ENCODE data around the gene FXYD7. TPM values are rescaled to one million over a fixed set of nuclear protein-coding genes. Genes with fewer than 3 reads are reported as not detected.

The FXYD7 gene
- total and polyA plus RNA-seq, 10 donors, result 1.2 to 4.4 (median 2.3) TPM; not detected in 1

DNA sequence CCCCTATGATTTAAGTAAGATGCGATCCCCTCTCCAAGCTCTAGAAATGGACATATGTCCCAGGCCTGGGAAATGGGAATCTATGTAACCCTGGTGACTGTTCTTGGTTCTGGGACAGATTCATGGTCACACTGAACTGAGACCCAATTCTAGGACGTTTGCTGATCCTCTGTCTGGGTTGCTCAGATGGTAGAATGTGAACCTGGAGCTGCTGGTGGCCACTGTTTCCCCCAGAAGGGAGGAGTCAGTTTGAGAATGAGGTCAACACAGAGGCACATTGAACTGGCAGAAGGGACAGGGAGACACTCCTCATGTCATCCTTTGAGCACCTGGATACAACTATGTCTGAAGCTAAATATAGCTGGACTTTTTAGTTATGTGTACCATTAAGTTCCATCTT is 56.4 kb downstream of the FXYD7 start:
- no peaks in the 10 kb centered on the region for H3K27me3 ChIP-seq (replicated peaks in 1 of 7)
- WGBS, 5 donors, result 58 to 78% (median 66%) methylated on average over 2 of the region's 2 CpGs
- peaks cover 0 to 15% (median 5%) of the 10 kb centered on the region in 6 donors for H3K4me1 ChIP-seq
- no peak for TF ChIP-seq CTCF (IDR thresholded peaks at IDR 0.05 in 8 of 11, conservative IDR thresholded peaks at IDR 0.05 in 3 of 11)
- no peak for TF ChIP-seq POLR2A (IDR thresholded peaks at IDR 0.05)
- TF ChIP-seq POLR2AphosphoS5 (IDR thresholded peaks at IDR 0.05), result no peak
- intact Hi-C loops (cut with DNase I; ENCODE audit: low total_unique reads), result no loop called here
- no peaks in the 10 kb centered on the region for H3K9me3 ChIP-seq
- no peak overlapping the region for H3K27ac ChIP-seq
- H3K36me3 ChIP-seq, result no peaks in the 10 kb centered on the region
- no peak for DNase-seq
- no peak overlapping the region for H3K4me3 ChIP-seq

DNA sequence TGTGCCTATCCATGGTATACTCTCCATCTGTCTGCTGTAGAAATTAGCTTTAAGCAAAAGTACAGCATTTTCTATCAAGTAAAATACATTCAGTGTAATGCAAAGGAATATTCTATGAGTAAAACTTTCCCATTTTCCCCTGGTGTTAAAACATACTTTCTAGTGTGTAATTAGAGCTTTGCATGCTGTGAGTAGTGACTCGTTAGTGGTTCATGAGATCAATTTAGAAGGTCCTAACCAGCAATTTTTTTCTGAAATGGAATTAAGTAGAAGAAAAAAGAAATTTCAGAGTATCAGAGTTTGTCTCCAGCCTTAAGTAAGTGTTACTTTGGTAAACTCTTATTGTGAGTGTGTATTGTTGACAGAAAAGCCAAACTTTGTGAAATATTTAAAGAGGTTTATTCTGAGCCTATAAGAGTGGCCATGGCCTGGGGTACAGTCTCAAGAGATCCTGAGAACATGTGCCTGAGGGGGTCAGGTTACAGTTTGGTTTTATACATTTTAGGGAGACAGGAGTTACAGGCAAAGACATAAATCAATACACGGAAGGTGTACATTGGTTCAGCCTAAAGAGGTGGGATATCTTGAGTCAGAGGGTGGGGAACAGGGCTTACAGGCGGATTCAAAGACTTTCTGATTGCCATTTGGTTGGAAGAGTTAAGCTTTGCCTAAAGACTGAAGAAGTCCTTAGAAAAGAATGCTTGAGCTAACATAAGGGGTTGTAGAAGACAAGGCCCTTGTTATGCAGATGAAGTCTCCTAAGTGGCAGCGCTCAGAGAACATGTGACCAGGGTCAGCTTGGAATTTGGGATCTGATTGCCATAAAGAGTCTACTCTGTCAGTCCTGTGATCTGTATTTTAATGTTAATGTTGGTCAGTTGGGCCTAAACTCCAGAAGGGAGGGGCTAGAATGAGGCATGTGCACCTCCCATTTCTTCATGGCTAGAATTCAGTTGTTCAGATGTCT is 60.0 kb downstream of the FXYD7 start:
- no peak for DNase-seq
- 88 to 92% (median 90%) methylated on average over 4 of the region's 4 CpGs for WGBS, 5 donors
- no peaks in the 10 kb centered on the region for H3K27me3 ChIP-seq (replicated peaks in 1 of 7)
- H3K4me1 ChIP-seq, result peaks cover 24 to 50% (median 39%) of the 10 kb centered on the region in 6 donors
- H3K27ac ChIP-seq, result peak overlapping the region in 3 of 8 donors; percentile 84 to 98 (median 89)
- peaks cover 0 to under 1% (median 0%) of the 10 kb centered on the region in 8 donors for H3K9me3 ChIP-seq
- no peak for TF ChIP-seq POLR2A (IDR thresholded peaks at IDR 0.05)
- TF ChIP-seq POLR2AphosphoS5 (IDR thresholded peaks at IDR 0.05), result no peak
- TF ChIP-seq CTCF (IDR thresholded peaks at IDR 0.05 in 8 of 11, conservative IDR thresholded peaks at IDR 0.05 in 3 of 11), result no peak
- H3K4me3 ChIP-seq, result no peak overlapping the region
- no peaks in the 10 kb centered on the region for H3K36me3 ChIP-seq
- intact Hi-C loops (cut with DNase I; ENCODE audit: low total_unique reads), result loop anchor here (10.0 kb wide), 1 partner anchor 48 kb away; the partner anchor contains the start of gene FXYD5

Small RNA genes within 50 kb of the gene (small RNA-seq; reads per million reads assigned to genes)
- gene AC020907.2, result 0 reads per million in 4 donors

Other genes with a start within 250 kb of the FXYD7 start
- gene ZNF30, start 216.4 kb upstream of the FXYD7 start, total RNA-seq, result 10 to 100 TPM in 1 of 7 donors, 1 to 10 TPM in 6; 2.7 to 23.5 (median 3.4) TPM
- 1 to 10 TPM; 2.0 to 2.8 (median 2.2) TPM for gene ZNF30, start 216.4 kb upstream of the FXYD7 start, polyA plus RNA-seq
- gene ZNF792, start 179.0 kb upstream of the FXYD7 start, total RNA-seq, result 10 to 100 TPM; 10.4 to 22.9 (median 16.6) TPM
- gene ZNF792, start 179.0 kb upstream of the FXYD7 start, polyA plus RNA-seq, result 1 to 10 TPM; 1.5 to 3.0 (median 1.6) TPM
- 100 to 1,000 TPM in 5 of 7 donors, 10 to 100 TPM in 2; 80.3 to 177 (median 118) TPM for gene GRAMD1A, start 142.9 kb upstream of the FXYD7 start, total RNA-seq
- gene GRAMD1A, start 142.9 kb upstream of the FXYD7 start, polyA plus RNA-seq, result 10 to 100 TPM; 30.0 to 63.2 (median 30.4) TPM
- gene SCN1B, start 112.8 kb upstream of the FXYD7 start, total RNA-seq, result 10 to 100 TPM; 11.3 to 28.1 (median 16.7) TPM
- gene SCN1B, start 112.8 kb upstream of the FXYD7 start, polyA plus RNA-seq, result 1 to 10 TPM; 3.7 to 7.4 (median 5.9) TPM
- 1 to 10 TPM; 1.0 to 4.3 (median 2.4) TPM for gene HPN, start 101.5 kb upstream of the FXYD7 start, total RNA-seq
- 1 to 10 TPM in 2 of 3 donors, under 1 TPM in 1; 0.86 to 2.4 (median 1.1) TPM for gene HPN, start 101.5 kb upstream of the FXYD7 start, polyA plus RNA-seq
- gene FXYD3, start 27.4 kb upstream of the FXYD7 start, total RNA-seq, result not detected
- 1 to 10 TPM in 1 of 3 donors, under 1 TPM in 2; 0.33 to 1.5 (median 0.70) TPM for gene FXYD3, start 27.4 kb upstream of the FXYD7 start, polyA plus RNA-seq
- gene LGI4, start 8.2 kb upstream of the FXYD7 start, total RNA-seq, result 1 to 10 TPM in 4 of 7 donors, under 1 TPM in 2, not detected in 1; 0.68 to 2.8 (median 1.1) TPM
- gene LGI4, start 8.2 kb upstream of the FXYD7 start, polyA plus RNA-seq, result 1 to 10 TPM; 2.4 to 9.7 (median 2.5) TPM
- gene FXYD1, start 4.4 kb upstream of the FXYD7 start, total RNA-seq, result 10 to 100 TPM in 3 of 7 donors, 1 to 10 TPM in 2, under 1 TPM in 1, not detected in 1; 0.83 to 18.1 (median 8.0) TPM
- gene FXYD1, start 4.4 kb upstream of the FXYD7 start, polyA plus RNA-seq, result 10 to 100 TPM in 2 of 3 donors, 1 to 10 TPM in 1; 9.8 to 17.8 (median 16.0) TPM
- 100 to 1,000 TPM; 132 to 215 (median 162) TPM for gene FXYD5, start 11.5 kb downstream of the FXYD7 start, total RNA-seq
- gene FXYD5, start 11.5 kb downstream of the FXYD7 start, polyA plus RNA-seq, result 100 to 1,000 TPM; 188 to 235 (median 213) TPM
- gene FAM187B, start 85.5 kb downstream of the FXYD7 start, total RNA-seq, result under 1 TPM in 1 of 7 donors, not detected in 6; 0.51 TPM
- under 1 TPM in 2 of 3 donors, not detected in 1; 0.48 to 0.61 TPM for gene FAM187B, start 85.5 kb downstream of the FXYD7 start, polyA plus RNA-seq
- 10 to 100 TPM; 18.1 to 30.2 (median 21.6) TPM for gene LSR, start 105.7 kb downstream of the FXYD7 start, total RNA-seq
- gene LSR, start 105.7 kb downstream of the FXYD7 start, polyA plus RNA-seq, result 10 to 100 TPM; 10.9 to 17.4 (median 11.2) TPM
- gene USF2, start 125.7 kb downstream of the FXYD7 start, total RNA-seq, result 100 to 1,000 TPM; 133 to 206 (median 157) TPM
- 100 to 1,000 TPM; 132 to 205 (median 145) TPM for gene USF2, start 125.7 kb downstream of the FXYD7 start, polyA plus RNA-seq
- gene HAMP, start 139.3 kb downstream of the FXYD7 start, total RNA-seq, result under 1 TPM in 2 of 7 donors, not detected in 5; 0.60 to 0.67 TPM
- 1 to 10 TPM in 2 of 3 donors, under 1 TPM in 1; 0.48 to 5.0 (median 2.0) TPM for gene HAMP, start 139.3 kb downstream of the FXYD7 start, polyA plus RNA-seq
- gene MAG, start 148.9 kb downstream of the FXYD7 start, total RNA-seq, result 10 to 100 TPM in 3 of 7 donors, under 1 TPM in 2, not detected in 2; 0.26 to 55.2 (median 35.1) TPM
- under 1 TPM; 0.07 to 0.42 (median 0.16) TPM for gene MAG, start 148.9 kb downstream of the FXYD7 start, polyA plus RNA-seq
- gene CD22, start 185.9 kb downstream of the FXYD7 start, total RNA-seq, result 100 to 1,000 TPM; 251 to 446 (median 339) TPM
- gene CD22, start 185.9 kb downstream of the FXYD7 start, polyA plus RNA-seq, result 100 to 1,000 TPM; 292 to 445 (median 394) TPM
- gene FFAR1, start 204.6 kb downstream of the FXYD7 start, total RNA-seq, result under 1 TPM in 4 of 7 donors, not detected in 3; 0.16 to 0.32 (median 0.28) TPM
- under 1 TPM; 0.18 to 0.52 (median 0.26) TPM for gene FFAR1, start 204.6 kb downstream of the FXYD7 start, polyA plus RNA-seq
- 1 to 10 TPM in 4 of 7 donors, under 1 TPM in 2, not detected in 1; 0.55 to 3.2 (median 2.0) TPM for gene FFAR3, start 215.2 kb downstream of the FXYD7 start, total RNA-seq
- gene FFAR3, start 215.2 kb downstream of the FXYD7 start, polyA plus RNA-seq, result under 1 TPM; 0.30 to 0.45 (median 0.33) TPM
- gene GPR42, start 227.8 kb downstream of the FXYD7 start, total RNA-seq, result under 1 TPM in 3 of 7 donors, not detected in 4; 0.60 to 0.67 (median 0.66) TPM
- gene GPR42, start 227.8 kb downstream of the FXYD7 start, polyA plus RNA-seq, result under 1 TPM in 1 of 3 donors, not detected in 2; 0.09 TPM